Erythroblast (primary cell): ENCODE data around the gene GNMT.

Experiments
- GATA1 ChIP-seq: IDR thresholded peaks from 2 replicates; pipeline ENCODE4 v1.6.1; 2011; ENCODE audit warnings: low read depth, mild to moderate bottlenecking, control low read depth, low read length, moderate library complexity
- POLR2A ChIP-seq: IDR thresholded peaks from 2 replicates; pipeline ENCODE4 v1.6.1; 2011; ENCODE audit warnings: mild to moderate bottlenecking, low read length

DNA sequence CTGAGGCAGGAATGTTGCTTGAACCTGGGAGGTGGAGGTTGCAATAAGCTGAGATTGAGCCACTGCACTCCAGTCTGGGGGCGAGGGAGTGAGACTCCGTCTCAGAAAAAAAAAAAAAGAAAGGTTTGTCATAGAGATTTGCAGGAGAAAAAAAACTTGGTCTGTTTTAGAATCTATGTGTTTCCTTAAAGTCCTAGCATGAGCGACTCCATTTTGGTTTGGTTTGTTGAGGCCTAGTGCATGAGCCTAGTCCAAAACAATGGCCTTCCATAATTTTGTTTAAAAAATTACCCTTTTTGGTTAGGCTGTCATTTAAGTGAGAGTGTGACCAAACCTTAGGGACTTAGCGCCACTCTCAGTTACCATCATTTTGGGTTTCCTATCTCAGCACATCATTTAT is 8.2 kb upstream of the GNMT start:
- TF ChIP-seq POLR2A (no peak), GATA1 (no peak)
